Upper lobe of left lung (tissue), 6 donors: ENCODE results near the gene DDC. TPM values are rescaled to one million over a fixed set of nuclear protein-coding genes. Genes with fewer than 3 reads are reported as not detected.

Experiments
- ATAC-seq, 2 donors: fragments of 200-7000 bp; cut with Tn5 transposase; one replicate each; pipeline ENCODE4 v1.9.1; 2022; ENCODE audit warnings: mild to moderate bottlenecking in 2 of 2, moderate library complexity in 2 of 2; ENCODE audit not compliant: low FRiP score in 2 of 2
- DNase-seq, 2 donors: peaks; one replicate each; pipeline ENCODE4 v3.0.0-alpha.2; 2019 to 2020
- H3K27ac ChIP-seq, 4 donors: fragments of 200-600 bp; sonication (generic); one replicate each; pipeline ENCODE4 v1.5.1; 2016 to 2019
- H3K27me3 ChIP-seq, 4 donors: fragments of 200-600 bp; sonication (generic); one replicate each; pipeline ENCODE4 v1.5.1; 2017 to 2019
- H3K36me3 ChIP-seq, 4 donors: fragments of 200-600 bp; sonication (generic); one replicate each; pipeline ENCODE4 v1.5.1; 2016 to 2019
- H3K4me1 ChIP-seq, 4 donors: fragments of 200-600 bp; sonication (generic); one replicate each; pipeline ENCODE4 v1.5.1; 2018 to 2019
- H3K4me3 ChIP-seq, 4 donors: fragments of 200-600 bp; sonication (generic); one replicate each; pipeline ENCODE4 v1.5.1; 2017 to 2019; ENCODE audit warnings: mild to moderate bottlenecking in 2 of 4, moderate library complexity in 1 of 4
- H3K9me3 ChIP-seq, 4 donors: fragments of 200-600 bp; sonication (generic); one replicate each; pipeline ENCODE4 v1.5.1; 2018 to 2019
- EP300 ChIP-seq, 4 donors: sonication (generic); formaldehyde crosslinking; IDR thresholded peaks; one replicate each; pipeline ENCODE4 v1.5.1; 2017; ENCODE audit warnings: antibody characterized with exemption in 4 of 4, control low read depth in 2 of 4
- POLR2A ChIP-seq, 4 donors: fragments of 450-650 bp; IDR thresholded peaks; one replicate each; pipeline ENCODE4 v1.5.1; 2016 to 2017; ENCODE audit warnings: antibody characterized with exemption in 4 of 4, mild to moderate bottlenecking in 2 of 4
- POLR2AphosphoS5 ChIP-seq, 2 donors: sonication (generic); formaldehyde crosslinking; IDR thresholded peaks; one replicate each; pipeline ENCODE4 v1.5.1; 2017; ENCODE audit warnings: antibody characterized with exemption in 2 of 2
- WGBS, 2 donors: methylation state at CpG; one replicate each; pipeline ENCODE4 v1.1.5; 2017 to 2018; 5-methylcytosine and 5-hydroxymethylcytosine counted together
- total RNA-seq, 6 donors: library from RNA; depleted of rRNA in 4 of 6; stranded (reverse); fragments of >200 nt in 4 of 6; gene quantifications; one replicate each; pipeline versions ENCODE4 v1.1.0 to v1.2.1, GENCODE V29; 2016 to 2021
- TF ChIP-seq, protein P1 (sequence below), 6 experiments: fragments of 450-650 bp in 4 of 6; fragments of 200-600 bp in 2 of 6; sonication (generic) in 2 of 6; IDR thresholded peaks; one replicate each; pipeline ENCODE4 v1.5.1; 2016 to 2019; ENCODE audit warnings: antibody characterized with exemption in 6 of 6
- donor health status: DM: no; HTN: no; CAD: no; lungs with moderate emphysema.
- donor health status: DM: no; HTN: yes; CAD: no; lungs with severe emphysema.

DDC gene
- total RNA-seq, 6 donors from 2014 or later, result 1.2 to 2.0 (median 1.4) TPM; not detected in 1

- Histone ChIP-seq H3K27me3 (no peaks in the 10 kb centered on the region), H3K36me3 (no peaks in the 10 kb centered on the region), H3K4me3 (no peak overlapping the region), H3K9me3 (no peaks in the 10 kb centered on the region), H3K27ac (no peak overlapping the region), H3K4me1 (no peaks in the 10 kb centered on the region)
- no peak for ATAC-seq
- TF ChIP-seq EP300 (IDR thresholded peaks at IDR 0.05) (no peak), POLR2A (IDR thresholded peaks at IDR 0.05) (no peak), POLR2AphosphoS5 (IDR thresholded peaks at IDR 0.05) (no peak)
- TF ChIP-seq, protein P1, sequence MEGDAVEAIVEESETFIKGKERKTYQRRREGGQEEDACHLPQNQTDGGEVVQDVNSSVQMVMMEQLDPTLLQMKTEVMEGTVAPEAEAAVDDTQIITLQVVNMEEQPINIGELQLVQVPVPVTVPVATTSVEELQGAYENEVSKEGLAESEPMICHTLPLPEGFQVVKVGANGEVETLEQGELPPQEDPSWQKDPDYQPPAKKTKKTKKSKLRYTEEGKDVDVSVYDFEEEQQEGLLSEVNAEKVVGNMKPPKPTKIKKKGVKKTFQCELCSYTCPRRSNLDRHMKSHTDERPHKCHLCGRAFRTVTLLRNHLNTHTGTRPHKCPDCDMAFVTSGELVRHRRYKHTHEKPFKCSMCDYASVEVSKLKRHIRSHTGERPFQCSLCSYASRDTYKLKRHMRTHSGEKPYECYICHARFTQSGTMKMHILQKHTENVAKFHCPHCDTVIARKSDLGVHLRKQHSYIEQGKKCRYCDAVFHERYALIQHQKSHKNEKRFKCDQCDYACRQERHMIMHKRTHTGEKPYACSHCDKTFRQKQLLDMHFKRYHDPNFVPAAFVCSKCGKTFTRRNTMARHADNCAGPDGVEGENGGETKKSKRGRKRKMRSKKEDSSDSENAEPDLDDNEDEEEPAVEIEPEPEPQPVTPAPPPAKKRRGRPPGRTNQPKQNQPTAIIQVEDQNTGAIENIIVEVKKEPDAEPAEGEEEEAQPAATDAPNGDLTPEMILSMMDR (IDR thresholded peaks at IDR 0.05), result no peak
- 93% methylated on average over 18 of the region's 18 CpGs for WGBS, 2 donors
- DNase-seq, result peak in 1 of 2 donors; percentile 51
Observed at GRCh38 chr7:50543776-50544442, 21.3 kb downstream of the DDC start.

DNA sequence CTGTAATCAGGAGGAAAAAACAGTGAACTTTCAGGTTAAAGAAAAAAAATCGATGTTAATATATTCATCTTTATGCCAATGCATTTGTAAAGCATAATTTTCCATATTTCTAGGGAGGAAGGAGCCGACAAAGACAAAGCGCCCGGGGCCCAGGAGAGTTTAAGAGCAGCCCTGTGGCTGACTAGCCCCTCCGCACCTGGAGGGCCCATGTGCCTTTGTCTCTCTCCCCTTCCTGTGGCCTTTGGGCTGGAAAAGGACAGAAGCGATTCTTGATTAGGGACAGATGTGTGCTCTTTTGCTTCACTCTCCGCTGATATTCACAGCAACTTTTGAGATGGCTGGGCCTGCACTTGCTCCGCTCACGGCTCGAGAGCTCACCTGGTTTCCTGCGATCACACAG lies 23.1 kb downstream of the DDC start:
- WGBS, 2 donors, result 89 to 92% methylated on average over 11 of the region's 11 CpGs
- Histone ChIP-seq H3K36me3 (no peaks in the 10 kb centered on the region), H3K4me3 (no peak overlapping the region), H3K4me1 (no peaks in the 10 kb centered on the region), H3K27ac (no peak overlapping the region), H3K27me3 (no peaks in the 10 kb centered on the region), H3K9me3 (no peaks in the 10 kb centered on the region)
- ATAC-seq (no peak), DNase-seq (no peak)
- TF ChIP-seq, protein P1 (IDR thresholded peaks at IDR 0.05), result no peak

- ATAC-seq (peak in 1 of 2 donors; percentile 13), DNase-seq (no peak)
- no peaks in the 10 kb centered on the region for H3K36me3 ChIP-seq
- no peaks in the 10 kb centered on the region for H3K27me3 ChIP-seq
- TF ChIP-seq EP300 (IDR thresholded peaks at IDR 0.05), result no peak
- no peak for TF ChIP-seq POLR2A (IDR thresholded peaks at IDR 0.05)
- no peak for TF ChIP-seq POLR2AphosphoS5 (IDR thresholded peaks at IDR 0.05)
- TF ChIP-seq, protein P1 (IDR thresholded peaks at IDR 0.05), result no peak
- 91 to 94% methylated on average over 7 to 9 of the region's 9 CpGs for WGBS, 2 donors
- no peaks in the 10 kb centered on the region for H3K9me3 ChIP-seq
- no peak overlapping the region for H3K4me3 ChIP-seq
- H3K4me1 ChIP-seq, result no peaks in the 10 kb centered on the region
- H3K27ac ChIP-seq, result no peak overlapping the region
Observed at GRCh38 chr7:50540785-50541579, 24.2 kb downstream of the DDC start.

DNA sequence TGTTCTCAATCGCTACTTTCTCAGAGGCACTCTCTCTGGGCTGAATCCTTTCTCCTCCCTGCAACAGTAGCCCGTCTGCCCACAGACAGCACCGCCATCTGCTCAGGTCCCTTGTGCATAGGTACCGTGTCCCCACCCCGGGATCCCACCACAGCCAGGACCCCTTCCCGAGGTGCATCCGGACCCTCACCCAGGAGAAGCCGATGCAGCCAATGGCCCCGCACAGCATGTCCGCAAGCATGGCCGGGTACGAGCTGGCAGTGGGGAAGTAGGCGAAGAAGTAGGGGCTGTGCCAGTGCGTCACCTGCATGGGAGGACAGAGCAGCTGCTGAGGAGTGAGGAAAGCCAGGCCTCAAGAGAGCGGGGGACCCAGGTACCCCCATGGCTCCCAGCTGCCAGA lies 25.5 kb downstream of the DDC start:
- no peaks in the 10 kb centered on the region for H3K36me3 ChIP-seq
- H3K4me3 ChIP-seq, result no peak overlapping the region
- H3K27ac ChIP-seq, result no peak overlapping the region
- H3K27me3 ChIP-seq, result no peaks in the 10 kb centered on the region
- peak in 1 of 2 donors; percentile 48 for DNase-seq
- no peak for ATAC-seq
- 91 to 95% methylated on average over 5 to 15 of the region's 15 CpGs for WGBS, 2 donors
- TF ChIP-seq, protein P1 (IDR thresholded peaks at IDR 0.05), result no peak
- TF ChIP-seq EP300 (IDR thresholded peaks at IDR 0.05) (no peak), POLR2AphosphoS5 (IDR thresholded peaks at IDR 0.05) (no peak), POLR2A (IDR thresholded peaks at IDR 0.05) (no peak)
- H3K4me1 ChIP-seq, result peaks cover 0 to 2% (median 0%) of the 10 kb centered on the region in 4 donors
- H3K9me3 ChIP-seq, result no peaks in the 10 kb centered on the region
